GM18870 (cell line): ENCODE results near the gene LAMB4.

Experiments
- ATAC-seq: cut with Tn5 transposase; IDR thresholded peaks from one replicate; pipeline ENCODE4 v1.9.1; 2021; ENCODE audit warnings: moderate library complexity; ENCODE audit not compliant: unreplicated experiment

Gene LAMB4

DNA sequence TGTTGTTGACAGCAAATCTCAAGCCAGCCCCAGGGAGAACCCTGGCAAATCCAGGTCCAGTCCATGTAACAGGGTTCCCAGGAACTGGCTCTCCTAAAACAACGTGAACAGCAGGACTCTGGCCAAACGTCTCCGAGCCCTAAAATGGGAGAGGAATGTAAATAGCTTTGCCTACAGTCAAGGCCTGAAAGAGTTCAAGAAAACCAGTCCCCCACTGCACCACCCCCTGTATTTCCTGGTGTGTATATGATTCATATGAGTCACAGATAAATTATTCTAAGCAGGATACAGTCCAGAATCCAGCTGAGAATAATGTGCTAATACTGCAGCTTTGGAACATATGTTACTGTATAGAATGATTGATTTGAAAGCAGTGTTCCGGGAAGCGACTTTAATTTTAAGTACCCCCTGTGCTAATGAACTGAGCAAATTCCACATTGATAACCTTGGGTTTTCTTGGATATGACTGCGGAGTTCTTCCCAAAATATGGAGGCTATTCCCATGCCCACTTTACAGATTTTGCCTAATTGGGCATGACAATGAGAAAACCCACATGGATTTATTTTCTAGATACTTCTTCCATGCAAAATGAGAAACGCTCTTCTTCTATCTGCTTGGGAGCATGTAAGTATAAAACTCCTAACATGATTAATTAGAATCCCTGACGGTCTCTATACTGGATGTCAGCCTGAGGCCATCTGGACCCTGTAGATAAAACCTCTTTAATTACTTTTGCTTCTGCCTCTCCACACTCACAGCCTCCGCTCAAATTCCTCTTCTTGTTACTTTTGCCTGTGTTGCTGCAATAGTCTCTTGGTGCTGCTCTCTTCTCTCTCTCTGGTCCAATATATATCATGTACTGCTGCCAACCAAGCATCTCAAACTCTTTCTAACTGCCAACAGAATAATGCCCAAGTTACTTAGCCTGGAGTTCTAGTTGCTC lies 50.2 kb downstream of the LAMB4 start:
- ATAC-seq = no peak

- ATAC-seq = no peak
Measured at GRCh38 chr7:108079276-108079647, 50.9 kb downstream of the LAMB4 start.

DNA sequence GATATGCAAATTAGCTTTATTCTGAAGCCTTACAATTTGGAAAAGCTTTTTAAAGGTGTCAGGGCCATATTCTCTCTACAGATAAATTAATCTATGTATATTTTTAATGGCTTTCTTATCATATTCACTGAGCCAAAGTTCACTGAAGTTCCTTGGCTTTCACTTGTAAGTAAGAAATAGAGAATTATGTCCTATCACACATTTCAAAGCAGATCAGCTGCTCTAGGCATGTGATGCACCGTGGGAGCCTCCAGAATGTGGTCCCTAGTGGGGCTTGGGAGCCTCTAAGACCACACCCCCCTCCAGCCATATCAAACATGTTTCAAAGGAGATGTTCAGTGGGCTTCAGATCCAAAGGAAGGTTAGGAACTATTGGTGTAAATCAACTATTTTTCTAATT lies 51.5 kb downstream of the LAMB4 start:
- no peak for ATAC-seq

- ATAC-seq = no peak
Measured at GRCh38 chr7:108078211-108078673, 51.9 kb downstream of the LAMB4 start.

GRCh38 chr7:108077709-108078108 lies 52.5 kb downstream of the LAMB4 start:
- ATAC-seq = no peak

GRCh38 chr7:108076156-108076555 lies 54.0 kb downstream of the LAMB4 start:
- ATAC-seq = no peak

DNA sequence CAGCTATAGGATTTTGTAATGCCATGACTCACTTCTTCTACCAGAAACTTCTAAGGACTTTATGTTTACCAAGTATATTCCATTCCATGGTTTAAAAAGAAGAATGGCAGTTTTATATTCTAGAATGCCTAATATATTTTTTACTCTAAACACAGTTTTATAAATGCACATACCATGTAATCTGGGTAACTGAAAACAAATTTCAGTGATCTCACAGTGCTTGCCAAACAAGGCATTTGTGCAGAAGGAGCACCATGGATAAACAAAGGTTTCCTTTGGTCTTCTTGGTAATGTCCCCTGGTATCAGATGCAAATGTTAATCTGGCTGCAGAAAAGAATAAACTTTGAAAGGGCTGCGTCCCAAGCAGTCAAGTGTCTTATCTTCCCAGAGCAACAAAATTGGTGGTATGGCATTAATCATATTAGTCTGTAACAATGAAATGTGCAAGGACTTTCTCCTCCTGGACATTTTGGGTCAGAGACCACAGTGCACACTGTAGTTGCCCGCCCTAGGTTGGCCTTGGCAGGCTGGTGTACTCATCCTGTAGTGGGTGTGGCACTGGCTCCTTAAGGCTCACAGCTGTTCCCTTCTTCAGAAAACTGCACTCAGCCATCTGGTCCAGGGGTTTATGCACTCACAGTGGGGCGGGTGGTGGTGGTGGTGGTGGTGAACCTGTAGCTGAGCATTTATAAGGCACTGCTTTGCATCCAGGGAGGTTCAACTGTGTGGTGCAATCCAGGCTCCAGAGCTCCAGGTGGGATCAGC lies 56.7 kb downstream of the LAMB4 start:
- no peak for ATAC-seq

- ATAC-seq = no peak
Measured at GRCh38 chr7:108072739-108073138, 57.4 kb downstream of the LAMB4 start.

- ATAC-seq = no peak
Measured at GRCh38 chr7:108072116-108072515, 58.0 kb downstream of the LAMB4 start.

DNA sequence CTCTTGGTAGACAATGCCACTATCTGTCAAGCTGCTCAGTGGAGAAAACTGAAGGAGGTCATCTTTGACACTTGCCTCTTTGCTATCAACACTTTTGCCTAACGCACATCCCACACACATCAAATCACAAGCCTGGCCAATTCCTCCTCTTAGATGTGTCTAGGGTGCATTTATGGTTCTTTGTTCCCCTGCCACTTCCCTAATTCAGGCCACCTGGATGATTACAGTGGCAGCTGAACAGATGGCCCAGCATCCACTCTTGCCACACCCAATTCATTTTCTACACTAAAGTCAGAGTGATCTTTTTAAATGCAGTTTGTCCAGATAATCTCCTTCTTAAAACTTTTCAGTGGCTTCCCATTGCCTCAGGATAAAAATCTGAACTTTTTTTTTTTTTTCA lies 58.6 kb downstream of the LAMB4 start:
- no peak for ATAC-seq

- no peak for ATAC-seq
Measured at GRCh38 chr7:108069646-108070045, 60.5 kb downstream of the LAMB4 start.

DNA sequence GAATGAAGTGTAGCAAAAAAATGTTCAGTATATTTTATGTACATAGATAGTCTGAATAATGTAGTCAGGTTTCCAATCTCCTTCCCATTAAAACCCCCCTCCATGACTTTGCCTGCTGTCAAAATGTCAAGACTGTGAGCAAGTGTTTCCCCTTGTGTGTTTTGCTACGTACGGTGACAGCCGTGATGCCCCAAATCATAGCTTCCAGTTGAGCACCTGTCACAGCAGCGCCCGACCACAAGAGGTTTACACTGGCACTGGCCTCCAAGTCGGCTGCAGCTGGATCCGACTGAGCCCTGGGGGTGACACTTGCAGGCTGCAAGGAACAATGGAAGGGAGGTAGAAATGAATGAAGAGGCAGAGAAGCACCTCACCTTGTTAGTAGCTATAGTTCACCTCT lies 62.3 kb downstream of the LAMB4 start:
- ATAC-seq = no peak

GRCh38 chr7:108066486-108066885 lies 63.7 kb downstream of the LAMB4 start:
- ATAC-seq = no peak

DNA sequence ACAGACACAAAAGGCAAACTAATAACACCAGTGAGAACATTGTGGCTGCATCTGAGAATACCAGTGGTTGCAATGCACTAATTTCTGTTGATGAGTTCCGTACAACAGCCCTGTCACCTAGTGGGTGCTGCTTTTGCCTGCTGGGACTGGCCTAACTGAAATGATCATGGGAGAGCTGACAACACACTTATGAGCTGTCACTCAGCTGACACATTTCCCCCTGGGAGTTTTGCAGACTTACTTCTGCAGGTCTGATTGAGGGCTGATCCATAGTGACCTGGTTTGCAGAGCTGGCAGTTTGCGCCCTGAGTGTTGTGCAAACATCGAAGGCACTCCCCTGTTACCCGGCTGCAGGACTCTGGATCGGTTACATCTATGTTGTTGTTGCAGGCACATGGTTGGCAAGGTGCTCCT lies 66.6 kb downstream of the LAMB4 start:
- peak; percentile 74 for ATAC-seq

- no peak for ATAC-seq
Measured at GRCh38 chr7:108062250-108063014, 67.7 kb downstream of the LAMB4 start.

DNA sequence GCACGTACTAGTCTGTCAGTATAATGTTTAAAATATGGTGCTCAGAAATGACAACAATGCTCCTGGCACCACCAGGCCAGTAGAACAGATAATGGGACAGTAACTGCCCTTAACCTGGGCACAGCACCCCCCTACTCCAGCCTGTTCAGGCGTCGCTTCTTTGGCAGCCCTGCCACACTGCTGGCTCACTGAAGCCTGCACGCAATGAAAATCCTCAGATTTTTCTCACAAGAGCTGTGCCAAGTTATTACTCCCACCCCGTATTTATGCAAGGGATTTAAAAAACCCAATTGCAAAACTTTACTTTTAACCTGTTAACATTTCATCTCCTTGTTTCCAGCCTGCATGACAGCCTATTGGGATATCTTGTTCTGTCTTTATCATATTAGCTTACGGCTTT lies 70.6 kb downstream of the LAMB4 start:
- no peak for ATAC-seq

GRCh38 chr7:108057951-108058481 lies 72.1 kb downstream of the LAMB4 start:
- ATAC-seq = no peak

DNA sequence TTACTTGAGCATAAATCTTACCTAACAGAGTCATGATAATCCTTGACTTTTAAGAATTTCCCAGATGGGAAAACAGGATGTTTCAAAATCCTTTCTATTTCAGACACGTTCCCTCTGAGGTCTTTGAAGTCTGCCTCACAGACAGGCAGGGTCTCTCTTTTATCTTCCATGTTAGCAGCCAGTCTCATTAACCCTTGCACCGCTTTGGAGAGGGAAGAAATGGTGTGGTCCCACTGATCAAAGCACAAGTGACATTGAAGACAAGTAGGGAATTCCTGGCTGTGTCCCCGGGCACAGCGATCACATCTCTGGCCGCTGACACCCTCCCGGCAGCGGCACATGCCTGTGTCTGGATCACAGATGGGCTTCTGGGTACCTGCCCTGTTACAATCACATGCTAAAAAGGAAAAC lies 74.5 kb downstream of the LAMB4 start:
- no peak for ATAC-seq

DNA sequence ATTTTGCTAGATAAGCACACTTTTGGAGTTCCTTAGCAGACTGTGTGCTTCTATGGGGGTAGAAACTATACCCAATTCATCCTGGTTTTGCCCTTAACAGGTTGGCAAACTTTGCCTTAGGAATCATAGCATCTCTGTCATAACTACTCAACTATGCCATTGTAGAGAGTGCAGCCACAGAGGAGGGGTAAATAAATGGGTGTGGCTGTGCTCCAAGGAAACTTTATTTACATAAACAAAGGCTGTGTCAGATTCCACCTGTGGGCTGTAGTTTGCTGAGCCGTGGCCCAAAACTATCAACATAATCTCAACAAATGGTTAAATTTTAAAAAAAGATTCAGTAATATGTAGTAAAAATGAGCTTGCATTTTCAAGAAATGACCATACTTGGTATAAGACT lies 75.6 kb downstream of the LAMB4 start:
- ATAC-seq = no peak

DNA sequence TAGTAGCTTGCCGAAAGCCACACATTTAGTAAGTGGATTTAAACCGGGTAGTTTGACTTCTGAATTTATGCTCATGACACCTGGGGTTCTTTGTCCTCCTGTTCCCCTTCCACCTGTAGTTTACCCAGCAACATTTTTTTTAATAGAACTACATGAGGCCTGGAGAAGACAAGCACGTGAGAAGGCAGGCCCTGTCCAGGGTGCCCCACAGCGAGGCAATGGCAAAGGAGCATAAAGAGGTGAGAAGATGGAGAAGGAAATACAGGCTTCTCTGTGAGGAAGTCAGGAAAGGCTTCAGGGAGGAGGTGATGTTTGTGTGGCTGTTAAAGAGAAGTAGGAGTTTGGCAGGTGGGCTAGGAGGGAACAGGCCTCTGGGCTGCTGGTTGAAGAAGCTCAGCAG lies 76.9 kb downstream of the LAMB4 start:
- no peak for ATAC-seq

DNA sequence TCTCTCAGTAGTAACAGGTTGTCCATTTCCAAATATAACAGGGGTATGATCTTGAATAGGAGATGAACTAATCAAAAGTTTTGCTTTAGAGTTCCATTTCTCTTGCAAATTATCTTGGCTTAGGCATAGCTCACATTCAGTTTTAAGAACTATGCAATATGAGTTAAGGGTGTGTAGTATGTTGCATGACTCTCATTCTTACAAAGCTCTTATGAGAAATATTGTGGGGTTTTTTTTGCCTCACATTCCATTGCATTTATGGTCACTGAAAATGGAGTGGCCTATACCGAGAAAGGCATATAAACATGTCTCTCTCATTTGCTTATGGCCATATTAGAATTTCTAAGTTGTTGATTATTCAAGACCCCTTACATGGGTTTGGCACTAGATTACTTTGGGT lies 78.7 kb downstream of the LAMB4 start:
- no peak for ATAC-seq
